ENCODE data around the gene CSNK1D. TPM values are rescaled to one million over a fixed set of nuclear protein-coding genes. Genes with fewer than 3 reads are reported as not detected.

CSNK1D gene
- total RNA-seq, 1 experiment from 2014 or later: 137 TPM

DNA sequence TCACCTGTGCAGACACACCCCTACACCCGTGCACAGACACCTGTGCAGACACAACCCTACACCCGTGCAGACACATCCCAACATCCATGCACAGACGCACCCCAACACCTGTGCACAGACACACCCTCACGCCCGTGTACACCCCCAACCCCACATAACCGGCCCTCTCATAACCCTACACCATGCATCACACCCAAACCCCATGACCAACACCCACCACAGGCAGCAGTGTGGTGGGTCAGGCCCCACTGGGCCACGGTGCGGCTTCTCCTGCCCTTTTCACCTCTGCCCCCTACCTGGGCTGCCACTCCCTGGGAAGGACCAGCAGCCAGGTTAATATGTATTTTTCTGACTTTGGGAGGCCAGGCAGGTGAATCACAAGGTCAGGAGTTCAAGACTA lies 48.8 kb downstream of the CSNK1D start:
- Histone ChIP-seq H3K27me3 (ENCODE audit: insufficient read depth, low read length) (peaks cover 14% of the 10 kb centered on the region; the same call in 1 of the 2 replicates), H2BK20ac (ENCODE audit: low read depth, low read length, poor library complexity, severe bottlenecking) (no peak overlapping the region), H2BK5ac (ENCODE audit: insufficient read length, low read length) (no peak overlapping the region), H4K8ac (replicated peaks; ENCODE audit: insufficient read length, low read depth, low read length) (no peak overlapping the region), H3K4me1 (ENCODE audit: insufficient read depth, low read length) (no peaks in the 10 kb centered on the region), H3K4ac (ENCODE audit: low read depth, low read length) (no peak overlapping the region), H3K9me3 (ENCODE audit: control insufficient read depth, low read depth, low read length) (no peaks in the 10 kb centered on the region), H3K14ac (ENCODE audit: insufficient read depth, low read length) (no peak overlapping the region), H4K20me1 (ENCODE audit: control insufficient read depth, insufficient read depth, insufficient read length) (peaks cover 2% of the 10 kb centered on the region), H4K5ac (ENCODE audit: insufficient read length, low read depth, low read length) (no peak overlapping the region), H3K23me2 (ENCODE audit: insufficient read length, low read depth, low read length, poor library complexity, severe bottlenecking) (peaks cover 4% of the 10 kb centered on the region), H3K79me1 (ENCODE audit: insufficient read depth, low read depth, low read length, poor library complexity, severe bottlenecking) (no peaks in the 10 kb centered on the region), H2BK120ac (ENCODE audit: low read depth, low read length, poor library complexity, severe bottlenecking) (no peak overlapping the region), H3K9ac (ENCODE audit: extremely low read depth, insufficient read length, low read length) (no peak overlapping the region), H3K56ac (ENCODE audit: insufficient read length, low read depth, low read length) (no peak overlapping the region), H3K27ac (ENCODE audit: insufficient read length, low read depth, low read length) (no peak overlapping the region), H3T11ph (ENCODE audit: low read length) (no peak overlapping the region), H2AK5ac (ENCODE audit: insufficient read length, low read length) (no peak overlapping the region), H3K4me2 (ENCODE audit: insufficient read depth, insufficient read length, low read length) (no peak overlapping the region), H2BK12ac (ENCODE audit: insufficient read length, low read depth, low read length) (no peak overlapping the region), H2BK15ac (ENCODE audit: low read depth, low read length) (no peak overlapping the region), H3K79me2 (ENCODE audit: insufficient read depth, low read length) (no peaks in the 10 kb centered on the region), H2AFZ (ENCODE audit: low read length) (no peak overlapping the region), H3K23ac (ENCODE audit: insufficient read length, low read depth, low read length) (no peak overlapping the region), H3K18ac (ENCODE audit: insufficient read length, low read depth, low read length) (no peak overlapping the region), H4K91ac (ENCODE audit: insufficient read length, low read depth, low read length) (no peak overlapping the region)
- H3K4me3 Mint-ChIP-seq: no peak overlapping the region; a peak in 1 of 5 replicates
- no CpG with 5 or more reads among the region's 8 CpGs for WGBS (ENCODE audit: extremely low coverage, insufficient read length, low lambda C conversion rate)
- TF ChIP-seq, protein P1, sequence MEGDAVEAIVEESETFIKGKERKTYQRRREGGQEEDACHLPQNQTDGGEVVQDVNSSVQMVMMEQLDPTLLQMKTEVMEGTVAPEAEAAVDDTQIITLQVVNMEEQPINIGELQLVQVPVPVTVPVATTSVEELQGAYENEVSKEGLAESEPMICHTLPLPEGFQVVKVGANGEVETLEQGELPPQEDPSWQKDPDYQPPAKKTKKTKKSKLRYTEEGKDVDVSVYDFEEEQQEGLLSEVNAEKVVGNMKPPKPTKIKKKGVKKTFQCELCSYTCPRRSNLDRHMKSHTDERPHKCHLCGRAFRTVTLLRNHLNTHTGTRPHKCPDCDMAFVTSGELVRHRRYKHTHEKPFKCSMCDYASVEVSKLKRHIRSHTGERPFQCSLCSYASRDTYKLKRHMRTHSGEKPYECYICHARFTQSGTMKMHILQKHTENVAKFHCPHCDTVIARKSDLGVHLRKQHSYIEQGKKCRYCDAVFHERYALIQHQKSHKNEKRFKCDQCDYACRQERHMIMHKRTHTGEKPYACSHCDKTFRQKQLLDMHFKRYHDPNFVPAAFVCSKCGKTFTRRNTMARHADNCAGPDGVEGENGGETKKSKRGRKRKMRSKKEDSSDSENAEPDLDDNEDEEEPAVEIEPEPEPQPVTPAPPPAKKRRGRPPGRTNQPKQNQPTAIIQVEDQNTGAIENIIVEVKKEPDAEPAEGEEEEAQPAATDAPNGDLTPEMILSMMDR (conservative IDR thresholded peaks at IDR 0.05): no peak
- peaks cover 60% of the 10 kb centered on the region for H3K27me3 Mint-ChIP-seq (ENCODE audit: low read depth)
- no peaks in the 10 kb centered on the region for H3K4me1 Mint-ChIP-seq
- no peaks in the 10 kb centered on the region; a peak in 1 of 7 replicates for H3K36me3 Mint-ChIP-seq (ENCODE audit: insufficient read depth in 1 of 3, low read depth in 3 of 3)
- 0 out of 5 replicates have a peak, but pooled peaks cover 0 to 3% of the 10 kb centered on the region in 2 experiments for H3K9me3 Mint-ChIP-seq
- no peak overlapping the region for H3K27ac Mint-ChIP-seq
- DNase-seq: no peak

Data from H9 (cell line).